GM19238 (cell line): ENCODE measurements around the gene SCUBE1.

ENCODE experiments used
- DNase-seq: peaks from one replicate; pipeline ENCODE4 v3.0.0; 2011; ENCODE audit warnings: low spot score; ENCODE audit not compliant: insufficient read length

Gene SCUBE1

DNA sequence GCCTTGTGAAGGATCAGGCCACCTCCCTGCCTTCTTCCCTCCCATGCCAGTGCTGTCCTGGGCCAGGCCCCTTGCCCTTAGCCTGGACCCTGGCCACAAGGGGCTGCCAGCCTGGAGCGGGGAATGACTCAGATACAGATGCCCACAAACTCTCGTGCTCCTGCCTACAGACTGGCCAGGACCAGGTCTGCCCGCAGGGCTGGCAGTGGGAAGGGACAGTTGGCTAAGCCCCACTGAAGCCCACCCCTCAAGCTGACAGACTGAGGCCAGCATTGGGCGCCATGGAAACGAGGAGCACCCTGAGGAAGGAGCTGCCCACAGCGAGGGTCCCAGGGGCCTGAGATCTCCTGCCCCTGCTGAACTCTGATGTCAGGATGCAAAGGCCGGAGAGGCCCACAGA, 14.1 kb downstream of the SCUBE1 start:
- DNase-seq: no peak

DNA sequence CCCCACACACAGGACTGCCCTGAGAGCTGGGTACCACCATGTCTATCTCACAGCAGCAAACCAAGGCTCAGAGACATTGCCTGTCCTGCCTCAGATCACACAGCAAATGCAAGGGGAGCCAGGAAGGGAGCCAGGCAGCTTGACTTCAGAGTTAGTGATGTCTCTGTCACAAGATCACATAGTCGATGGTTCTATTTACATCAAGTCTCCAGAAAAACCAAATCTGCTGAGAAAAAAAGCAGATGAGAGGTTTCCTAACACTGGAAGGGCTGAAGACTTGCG, 16.1 kb downstream of the SCUBE1 start:
- DNase-seq: no peak

DNA sequence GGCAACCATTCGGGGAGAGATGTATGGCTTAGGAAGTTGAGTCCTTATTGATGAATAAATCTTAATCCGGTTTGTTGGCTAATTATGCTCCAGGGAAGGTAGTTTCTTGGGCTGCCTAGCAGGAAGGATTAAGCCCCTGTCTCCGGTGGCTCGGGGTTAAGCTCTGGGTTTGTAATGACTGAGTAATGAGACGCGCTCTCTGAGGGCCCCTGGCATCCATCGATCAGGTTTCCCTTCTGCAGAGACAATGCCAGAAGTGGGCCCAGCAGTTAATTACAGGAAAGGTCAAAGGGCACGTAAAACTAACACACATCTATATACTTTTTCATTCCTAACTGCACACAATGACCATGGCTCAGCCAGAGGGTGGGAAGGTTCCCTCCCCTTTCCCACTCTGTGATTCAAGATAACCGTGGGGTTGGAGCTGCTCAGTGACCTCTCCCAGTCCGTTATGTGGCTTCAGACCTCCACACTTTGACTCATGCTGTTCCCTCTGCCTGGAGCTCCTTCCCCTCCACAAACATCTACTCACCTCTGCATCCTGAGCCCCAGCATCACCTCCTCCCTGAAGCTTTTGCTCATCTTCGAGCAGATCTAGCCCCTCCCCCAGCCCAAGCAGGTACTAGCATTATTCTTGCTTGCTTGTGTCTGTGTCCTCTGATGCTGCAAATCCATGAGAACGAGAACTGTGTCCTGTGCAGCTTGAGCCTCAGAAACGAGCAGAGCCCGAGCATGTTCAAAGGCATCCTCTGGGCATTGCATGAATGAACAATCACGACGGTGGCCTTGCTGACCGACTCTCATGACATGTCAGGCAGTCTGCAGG, 16.6 kb downstream of the SCUBE1 start:
- DNase-seq: no peak

DNA sequence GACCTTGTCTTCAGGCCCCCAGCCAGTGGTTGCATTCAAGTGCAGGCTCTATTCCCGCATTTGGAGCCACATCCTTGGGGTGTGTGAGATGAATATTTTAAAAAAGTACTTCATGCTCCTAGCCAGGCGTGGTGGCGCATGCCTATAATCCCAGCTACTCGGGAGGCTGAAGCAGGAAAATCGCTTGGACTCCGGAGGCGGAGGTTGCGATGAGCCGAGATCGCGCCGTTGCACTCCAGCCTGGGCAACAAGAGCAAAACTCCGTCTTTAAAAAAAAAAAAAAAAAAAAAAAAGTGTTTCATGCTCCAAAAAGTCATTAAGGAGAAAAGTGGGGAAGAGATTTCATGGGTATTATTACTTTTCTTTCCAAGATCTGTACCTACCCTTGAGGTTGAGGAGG, 18.0 kb downstream of the SCUBE1 start:
- DNase-seq: no peak

DNA sequence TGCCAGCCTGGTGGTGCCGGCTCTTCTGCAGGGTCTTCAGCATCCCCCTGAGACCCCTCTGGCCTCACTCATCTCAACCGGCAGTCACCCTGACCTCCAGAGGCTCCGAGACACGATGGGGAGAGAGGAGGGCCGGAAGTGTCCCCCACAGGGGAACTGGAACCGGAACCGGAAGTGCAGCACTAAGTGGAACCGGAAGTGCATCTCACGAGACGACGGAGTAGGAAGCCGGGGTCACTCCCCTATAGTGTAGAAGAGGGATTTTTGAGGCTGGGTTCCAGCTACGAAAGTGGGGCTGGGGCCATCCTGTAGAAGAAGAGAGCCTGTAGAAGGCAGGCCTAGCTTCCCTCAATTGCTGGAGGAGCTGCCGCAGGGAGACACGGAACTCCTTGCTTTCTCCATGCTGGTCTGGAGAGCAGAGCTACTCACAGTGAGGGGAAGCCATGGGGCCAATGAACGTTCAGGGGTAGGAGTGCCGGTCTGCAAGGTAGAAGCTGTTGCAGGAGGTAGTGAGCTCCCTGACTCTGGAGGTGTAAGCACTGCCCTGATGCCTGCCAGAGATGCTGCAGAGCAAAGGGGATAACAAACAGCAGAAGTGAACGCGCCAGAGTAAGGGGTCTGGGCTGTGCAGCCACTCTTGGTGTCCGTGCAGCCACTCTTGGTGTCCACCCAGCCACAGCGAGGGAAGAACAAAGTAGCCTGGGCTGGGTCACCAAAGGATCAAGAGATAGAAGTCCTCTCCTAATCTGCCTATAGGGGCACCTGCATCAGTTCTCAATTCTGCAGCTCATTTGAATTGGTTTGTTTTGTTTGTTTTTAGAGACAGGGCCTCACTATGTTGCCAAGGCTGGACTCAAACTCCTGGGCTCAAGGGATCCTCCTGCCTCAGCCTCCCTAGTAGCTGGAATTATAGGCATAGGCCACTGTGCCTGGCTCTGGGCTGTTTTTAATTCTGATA, 21.9 kb downstream of the SCUBE1 start:
- DNase-seq: no peak

DNA sequence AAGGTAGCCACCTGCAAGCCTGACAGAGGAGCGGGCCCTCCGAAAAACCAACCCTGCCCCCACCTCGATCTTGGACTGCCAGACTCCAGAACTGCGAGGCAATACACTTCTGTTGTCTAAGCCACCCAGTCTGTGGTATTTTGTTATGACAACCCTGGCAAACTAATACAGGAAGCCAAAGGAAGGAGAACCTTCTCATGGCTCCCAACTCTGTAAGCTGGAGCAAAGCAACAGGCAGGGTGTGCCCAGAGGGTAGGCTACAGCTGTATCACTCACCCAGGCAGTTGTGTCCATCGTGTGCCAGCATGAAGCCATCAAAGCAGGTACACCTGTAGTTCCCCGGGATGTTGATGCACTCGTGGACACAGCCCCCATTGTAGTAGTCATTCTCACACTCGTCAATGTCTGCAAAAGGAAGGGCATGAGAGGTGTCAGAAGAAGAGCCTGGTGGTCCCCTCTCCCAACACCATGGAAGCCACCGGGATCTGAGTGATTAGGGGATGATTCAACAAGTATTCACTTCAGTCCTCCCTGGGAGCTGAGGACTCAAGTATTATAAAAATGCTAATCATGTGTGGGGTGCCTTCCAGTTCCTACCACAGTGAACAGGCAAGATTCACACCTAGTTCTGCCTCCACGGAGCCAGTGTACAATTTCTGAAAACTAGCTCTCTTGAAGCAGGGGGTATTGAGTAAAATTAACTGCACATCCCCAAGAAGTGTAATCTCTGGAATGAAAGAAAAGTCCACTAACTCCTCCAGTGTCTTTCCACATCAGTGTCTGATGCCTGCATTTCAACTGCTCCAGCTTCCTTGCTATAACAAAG, 23.3 kb downstream of the SCUBE1 start:
- DNase-seq: no peak

DNA sequence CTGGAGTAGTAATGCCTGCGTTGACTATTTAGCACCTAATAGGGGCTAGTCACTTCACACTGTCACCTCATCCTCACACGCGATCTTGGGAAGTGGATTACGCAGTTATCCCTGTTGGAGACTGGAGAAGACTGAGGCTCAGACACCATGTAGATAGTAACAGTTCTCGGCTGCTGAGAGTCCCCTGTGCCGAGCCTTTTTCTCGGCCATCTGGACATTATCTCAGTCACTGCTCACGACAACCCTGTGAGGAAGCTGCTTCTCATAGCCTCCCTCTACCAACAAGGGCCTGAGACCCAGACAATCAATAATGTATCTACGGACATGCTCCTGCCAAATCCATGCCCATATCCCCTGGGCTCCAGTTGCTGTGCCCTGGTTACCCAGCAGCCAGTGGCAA, 25.9 kb downstream of the SCUBE1 start:
- DNase-seq: no peak

DNA sequence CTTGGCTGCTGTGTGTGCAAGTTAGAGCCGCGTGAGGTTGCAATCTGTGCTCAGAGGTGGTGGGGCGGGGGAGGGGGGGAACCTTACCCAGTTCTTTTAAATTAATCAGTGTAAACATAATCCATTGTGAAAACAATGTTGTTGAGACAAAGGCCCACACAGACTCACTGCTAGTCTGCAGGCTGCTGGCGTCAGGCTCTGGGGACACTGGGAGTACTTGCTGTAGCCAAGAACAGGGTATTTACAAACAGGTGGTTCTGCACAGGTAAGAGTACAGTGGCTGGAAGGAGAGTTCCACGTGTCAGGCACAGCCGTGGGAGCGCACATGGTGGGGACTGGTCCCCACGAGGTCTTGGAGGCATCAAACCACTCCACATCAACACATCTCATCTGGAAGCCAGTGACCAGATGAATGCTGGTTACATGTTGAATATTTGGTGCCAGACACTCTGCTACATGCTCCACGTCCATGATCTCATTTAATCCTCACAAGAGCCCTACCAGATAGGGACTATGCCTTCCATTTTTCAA, 27.4 kb downstream of the SCUBE1 start:
- DNase-seq: no peak

DNA sequence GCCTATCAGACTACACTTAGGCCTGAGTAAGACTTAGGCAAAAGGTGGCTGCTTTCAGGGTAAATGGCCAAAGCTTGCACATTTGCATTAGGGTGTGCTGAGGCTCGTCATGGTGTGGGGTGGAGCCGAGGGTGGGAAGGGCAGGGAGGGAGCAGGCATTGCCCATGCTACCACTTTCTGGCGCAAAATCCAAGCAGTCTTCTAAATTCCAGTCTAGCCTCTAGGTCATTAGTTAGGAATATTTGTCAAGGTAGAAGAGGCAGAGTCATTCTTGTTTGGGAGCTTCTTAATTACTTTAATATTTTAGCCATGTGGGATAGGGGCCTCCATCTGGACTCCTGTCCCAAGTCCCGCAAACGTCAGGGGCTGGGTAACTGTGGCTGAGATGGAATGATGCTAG, 28.6 kb downstream of the SCUBE1 start:
- no peak for DNase-seq

DNA sequence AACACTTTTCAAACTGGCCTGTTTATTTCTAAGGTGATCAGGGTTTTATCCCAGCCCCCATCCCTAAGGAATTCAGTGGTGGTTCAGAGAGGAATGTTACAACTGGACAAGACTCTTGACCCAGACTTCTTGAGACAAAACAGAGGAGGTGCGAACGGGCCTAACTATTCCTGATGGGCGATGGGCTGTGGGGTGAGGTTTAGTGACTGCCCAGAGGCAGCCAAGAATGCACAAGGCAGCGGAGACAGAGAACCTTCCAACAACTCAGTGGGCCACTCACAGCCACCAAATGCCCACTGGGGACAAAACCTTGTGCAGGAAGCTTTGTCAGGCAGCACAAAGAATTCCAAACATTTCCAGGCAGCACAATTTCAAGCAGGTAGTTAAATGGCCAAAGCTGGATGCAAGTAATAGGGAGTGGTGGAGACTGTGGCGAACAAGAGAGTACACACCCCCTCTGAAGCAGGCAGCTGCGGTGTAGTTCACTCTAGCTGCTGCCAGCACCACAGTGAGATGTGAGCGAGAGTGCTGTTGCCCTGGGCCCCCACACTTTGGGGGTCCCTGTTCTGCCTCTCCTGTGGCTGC, 29.2 kb downstream of the SCUBE1 start:
- no peak for DNase-seq

DNA sequence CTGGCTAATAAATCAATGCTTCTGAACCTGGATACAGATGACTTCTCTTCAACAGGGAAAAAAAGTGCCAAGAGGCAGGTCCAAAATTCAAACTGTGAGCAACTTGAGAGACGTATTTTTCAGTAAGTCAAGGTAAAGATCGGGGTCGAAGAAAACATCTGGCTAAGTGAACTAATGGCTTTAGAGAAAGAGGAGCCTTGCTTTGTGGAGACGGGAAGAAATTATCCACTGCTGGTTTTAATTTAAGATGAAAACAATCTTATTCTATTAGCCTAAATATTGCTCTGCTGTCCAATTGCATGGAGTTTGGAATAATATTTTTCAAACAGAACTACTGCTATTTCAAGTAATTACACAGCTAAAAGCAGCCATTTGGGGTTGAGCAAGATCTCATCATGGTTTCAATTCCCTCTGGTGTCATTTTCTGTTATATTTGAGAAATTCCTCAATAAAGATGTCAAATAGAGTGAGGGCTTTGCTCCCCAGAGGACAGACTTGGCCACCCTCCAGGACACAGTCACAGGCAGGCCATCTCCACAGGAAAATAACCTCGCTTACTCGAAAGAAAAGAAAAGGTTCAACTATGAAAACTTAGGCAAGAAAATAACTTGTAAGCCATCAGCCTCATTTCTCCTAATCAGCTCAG, 29.8 kb downstream of the SCUBE1 start:
- no peak for DNase-seq

DNA sequence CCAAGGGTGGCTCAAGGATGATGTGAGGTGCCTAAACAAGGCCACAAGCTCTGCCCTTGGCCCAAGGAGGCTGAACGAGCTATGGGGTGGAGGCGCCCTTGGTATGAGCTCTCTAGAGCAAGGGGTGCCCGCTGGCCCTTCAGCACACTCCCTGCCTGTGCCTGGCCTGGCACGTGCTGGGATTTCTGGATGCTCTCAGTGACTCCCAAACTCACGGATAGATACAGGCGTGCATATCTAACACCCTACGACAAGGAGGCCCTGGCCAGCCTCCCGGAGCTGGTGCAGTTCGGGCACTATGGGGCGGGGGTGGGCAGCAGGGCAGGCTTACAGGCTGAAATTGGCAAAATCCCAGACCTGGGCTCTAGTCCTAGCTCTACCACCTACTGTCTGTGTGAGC, 30.6 kb downstream of the SCUBE1 start:
- no peak for DNase-seq

DNA sequence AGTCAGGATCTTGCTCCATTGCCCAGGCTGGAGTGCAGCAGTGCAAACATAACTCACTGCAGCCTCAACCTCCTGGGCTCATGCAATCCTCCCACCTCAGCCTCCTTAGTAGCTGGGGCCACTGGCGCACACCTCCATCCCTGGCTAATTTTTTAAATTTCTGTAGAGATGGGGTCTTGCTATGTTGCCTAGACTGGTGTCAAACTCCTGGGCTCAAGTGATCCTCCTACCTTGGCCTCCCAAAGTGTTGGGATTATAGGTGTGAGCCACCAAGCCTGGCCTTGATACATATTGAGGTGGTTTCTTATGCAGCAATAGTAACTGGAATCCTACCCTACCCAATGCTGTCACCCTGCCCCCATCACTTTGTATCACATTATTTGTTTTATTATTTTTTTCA, 32.4 kb downstream of the SCUBE1 start:
- DNase-seq: no peak

DNA sequence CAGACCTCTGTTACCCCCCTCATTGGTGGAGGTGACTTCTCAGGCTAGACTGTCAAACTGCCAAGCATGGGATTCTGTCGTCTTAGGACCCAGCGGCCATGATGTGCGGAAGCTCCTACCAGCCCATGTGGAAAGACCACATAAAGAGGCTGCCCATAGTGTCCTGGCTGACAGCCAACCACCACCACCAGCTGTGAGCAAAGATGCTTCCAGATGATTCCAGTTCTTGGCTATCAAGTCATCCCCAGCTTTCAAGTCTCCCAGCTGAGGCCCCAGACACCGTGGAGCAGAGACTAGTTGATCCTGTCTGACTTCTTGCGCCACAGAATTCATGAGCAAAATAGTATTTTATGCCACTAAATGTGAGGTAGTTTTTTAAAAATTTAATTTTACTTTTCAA, 32.9 kb downstream of the SCUBE1 start:
- DNase-seq: no peak

DNA sequence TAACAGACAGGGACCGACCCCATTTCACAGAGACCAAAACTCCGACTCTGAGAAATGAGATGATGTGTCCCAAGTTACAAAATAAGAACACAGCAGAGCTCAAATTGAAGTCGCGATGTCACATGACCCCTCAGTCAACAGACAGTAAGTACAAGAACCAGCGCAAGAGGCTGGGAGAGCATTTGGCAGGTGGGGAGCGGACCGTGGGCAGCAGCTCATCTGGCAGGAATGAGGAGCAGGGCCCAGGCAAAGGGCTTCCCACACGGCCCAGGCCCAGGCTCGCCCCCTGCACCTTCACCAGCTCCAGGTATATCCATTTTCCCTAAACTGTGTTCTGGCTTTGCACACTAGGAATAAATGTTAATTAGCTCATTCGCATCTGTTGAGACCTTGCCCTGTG, 34.3 kb downstream of the SCUBE1 start:
- no peak for DNase-seq

DNA sequence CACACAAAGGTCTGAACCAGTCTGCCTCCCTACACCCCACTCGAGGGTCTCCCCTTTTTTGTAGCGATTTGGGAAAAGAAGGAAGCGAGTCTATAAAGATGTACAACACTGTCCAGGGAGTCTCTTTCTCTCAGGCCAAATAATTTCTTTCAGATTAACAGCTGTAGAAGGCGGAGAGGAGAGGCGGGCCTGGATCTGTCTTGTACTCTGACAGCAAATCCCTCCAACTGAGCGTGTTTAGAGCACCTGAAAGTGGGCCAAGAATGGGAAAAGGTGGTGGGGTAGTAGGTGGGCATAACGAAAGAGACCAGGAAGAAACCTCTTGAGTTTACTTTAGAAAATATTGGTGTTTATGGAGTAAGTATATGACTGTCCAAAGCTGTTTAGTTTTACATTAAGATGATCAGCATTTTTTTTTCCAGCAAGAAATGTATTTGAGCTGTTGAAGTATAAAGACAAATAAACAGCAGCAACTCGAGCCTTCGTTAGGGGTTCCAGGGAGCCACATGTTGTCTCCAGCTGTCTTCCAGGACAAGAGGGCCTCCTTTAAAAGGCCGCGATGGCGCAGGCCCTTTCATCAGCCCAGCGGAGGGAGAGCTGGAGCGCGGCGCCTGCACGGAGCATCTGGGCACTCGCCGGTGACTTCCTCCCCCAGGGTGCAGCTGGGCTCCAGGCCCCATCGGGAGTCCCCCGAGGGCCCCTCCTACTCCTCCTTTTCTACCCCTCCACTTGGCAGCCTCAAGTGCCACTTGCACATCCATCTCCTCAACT, 34.9 kb downstream of the SCUBE1 start:
- DNase-seq: no peak

DNA sequence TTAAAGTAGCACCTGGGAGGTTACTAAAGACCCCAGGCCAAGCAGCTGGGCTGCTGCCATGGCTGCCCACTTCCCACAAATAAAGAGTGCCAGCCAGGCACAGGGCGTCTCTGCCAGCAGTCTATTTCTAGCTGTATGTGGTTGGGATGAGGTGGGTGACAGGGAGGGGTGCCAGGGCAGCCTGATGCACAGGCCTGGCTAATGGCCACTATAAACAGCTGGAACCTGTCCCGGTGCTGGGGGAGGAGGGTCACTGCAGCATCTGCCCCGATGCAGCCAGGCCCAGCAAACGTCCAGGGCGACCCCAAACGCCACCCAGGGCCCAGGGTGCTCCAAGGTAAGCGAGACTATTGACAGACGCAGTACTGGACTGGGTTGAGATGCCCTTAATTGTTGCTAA, 37.4 kb downstream of the SCUBE1 start:
- no peak for DNase-seq

DNA sequence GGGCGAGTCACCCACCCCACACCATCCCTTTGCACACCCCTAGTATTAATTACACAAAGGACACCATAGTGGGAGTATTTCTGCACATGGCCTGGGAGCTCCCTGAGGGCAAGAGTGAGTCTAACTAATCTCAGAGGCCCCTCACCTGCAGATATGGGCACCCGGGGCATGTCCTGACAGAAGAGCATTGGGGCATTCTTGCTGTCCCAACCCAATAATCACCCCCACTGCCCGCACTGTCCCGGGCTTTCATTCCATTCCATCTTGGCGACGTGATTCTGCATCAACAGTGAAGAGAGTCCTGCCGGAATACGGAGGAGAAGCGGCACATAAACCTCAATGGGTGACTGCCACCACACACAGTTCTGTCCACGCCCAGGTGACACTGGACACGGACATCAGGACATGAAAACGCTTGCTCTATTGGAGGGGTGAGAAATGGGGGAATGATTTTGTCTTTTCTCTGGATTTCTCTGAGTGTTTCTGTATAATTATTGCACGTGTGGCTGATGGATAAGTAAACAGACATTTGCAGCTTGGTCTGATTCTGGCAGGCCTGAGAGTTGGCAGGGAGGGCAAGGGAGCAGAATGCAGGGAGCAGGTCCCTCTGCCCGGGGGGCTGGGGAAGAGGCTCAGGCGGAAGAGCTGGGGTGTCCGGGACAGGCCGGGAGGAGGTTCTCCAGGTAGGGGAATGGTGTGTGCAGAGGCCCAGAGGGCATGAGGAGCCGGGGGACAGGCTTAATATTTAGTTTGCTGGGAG, 38.2 kb downstream of the SCUBE1 start:
- no peak for DNase-seq

DNA sequence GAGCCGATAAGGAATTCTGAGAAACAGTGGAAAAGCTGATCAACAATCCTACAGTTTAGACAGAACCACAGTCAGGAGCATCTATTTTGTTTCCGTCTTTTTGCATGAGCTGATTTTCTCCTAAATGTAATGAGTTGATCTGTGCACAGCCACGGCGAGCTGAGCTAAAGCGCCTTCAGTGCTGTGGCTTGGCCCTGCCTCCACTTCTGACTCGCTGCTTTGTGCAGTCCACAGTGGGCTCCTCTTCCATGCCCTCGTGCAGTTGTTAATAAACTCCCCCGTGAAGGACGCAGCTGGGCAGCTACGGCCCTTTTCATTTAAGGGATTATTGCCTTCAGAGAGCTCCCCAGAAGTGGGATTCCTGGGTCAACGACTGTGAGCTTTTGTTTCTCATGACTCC, 39.4 kb downstream of the SCUBE1 start:
- DNase-seq: no peak
